ENCODE measurements around the gene HDAC1.
"Not testable (repeated sequence)": the region's sequence is repeated elsewhere in the genome, so short reads cannot be mapped to it uniquely, and the experiment has no call there.

HDAC1 gene

GRCh38 chr1:32291708-32292538 lies at the start of gene HDAC1:
Gene HDAC1, plus strand, starts transcription at chr1:32292083. Its CDS starts 87 bp downstream, at chr1:32292170.
- DNase-seq = peak; percentile 98

GRCh38 chr1:32242341-32242851 lies 49.5 kb upstream of the HDAC1 start:
- peak; percentile 52 for DNase-seq

- DNase-seq = no peak
Measured at GRCh38 chr1:32246888-32247273, 45.0 kb upstream of the HDAC1 start, which contains the start of gene FAM167B. Gene FAM167B, plus strand, starts transcription at chr1:32247222. Its CDS starts 200 bp downstream, at chr1:32247422.

GRCh38 chr1:32247452-32247851 lies 44.4 kb upstream of the HDAC1 start:
- no peak for DNase-seq

- DNase-seq = peak; percentile 78
Measured at GRCh38 chr1:32247983-32248889, 43.6 kb upstream of the HDAC1 start.

GRCh38 chr1:32249831-32250525 lies 41.9 kb upstream of the HDAC1 start:
- no peak for DNase-seq

- no peak for DNase-seq
Measured at GRCh38 chr1:32250893-32251716, 40.8 kb upstream of the HDAC1 start, which contains the start of gene LCK. Gene LCK, plus strand, starts transcription at chr1:32251265. Its CDS starts 23,065 bp downstream, at chr1:32274330.

- no peak for DNase-seq
Measured at GRCh38 chr1:32255072-32256071, 36.5 kb upstream of the HDAC1 start.

- no peak for DNase-seq
Measured at GRCh38 chr1:32256473-32257226, 35.2 kb upstream of the HDAC1 start.

GRCh38 chr1:32257227-32257508 lies 34.7 kb upstream of the HDAC1 start:
- no peak for DNase-seq

- DNase-seq = not testable (repeated sequence)
Measured at GRCh38 chr1:32263236-32263593, 28.7 kb upstream of the HDAC1 start.

GRCh38 chr1:32263744-32264143 lies 28.1 kb upstream of the HDAC1 start:
- no peak for DNase-seq

- no peak for DNase-seq
Measured at GRCh38 chr1:32265846-32266245, 26.0 kb upstream of the HDAC1 start.

GRCh38 chr1:32266921-32267591 lies 24.8 kb upstream of the HDAC1 start:
- DNase-seq = no peak

GRCh38 chr1:32269744-32270143 lies 22.1 kb upstream of the HDAC1 start:
- DNase-seq = no peak

GRCh38 chr1:32272557-32273390 lies 19.1 kb upstream of the HDAC1 start:
- DNase-seq = no peak

- no peak for DNase-seq
Measured at GRCh38 chr1:32273391-32274208, 18.3 kb upstream of the HDAC1 start.

Measured in inflammatory macrophage treated with lipopolysaccharide for 4 hours (primary cell).